Measurements from ENCODE around the gene EMC1.

The EMC1 gene

GRCh38 chr1:19177811-19178210 lies 73.5 kb downstream of the EMC1 start:
- no peaks in the 10 kb centered on the region for H3K9me3 ChIP-seq (ENCODE audit: control insufficient read depth in 2 of 2, low read length in 2 of 2)
- no peaks in the 10 kb centered on the region for H3K27me3 ChIP-seq (ENCODE audit: control insufficient read depth in 2 of 2, insufficient read depth in 2 of 2, low read length in 2 of 2)
- no peaks in the 10 kb centered on the region for H3K4me1 ChIP-seq (ENCODE audit: control insufficient read depth in 2 of 2, insufficient read depth in 2 of 2, low read length in 2 of 2)
- peaks cover 76 to 82% of the 10 kb centered on the region in 2 donors for H3K36me3 ChIP-seq (ENCODE audit: control insufficient read depth in 2 of 2, insufficient read depth in 2 of 2, low read length in 2 of 2)
- H3K9ac ChIP-seq (ENCODE audit: low read depth in 1 of 2, low read length in 2 of 2), result no peak overlapping the region
- H3K4me3 ChIP-seq (ENCODE audit: low read length in 2 of 2), result no peak overlapping the region
- H3K27ac ChIP-seq (ENCODE audit: low read depth in 2 of 2, low read length in 2 of 2), result no peak overlapping the region

- no peak overlapping the region for H3K4me3 ChIP-seq (ENCODE audit: low read length in 2 of 2)
- H3K36me3 ChIP-seq (ENCODE audit: control insufficient read depth in 2 of 2, insufficient read depth in 2 of 2, low read length in 2 of 2), result peaks cover 88 to 89% of the 10 kb centered on the region in 2 donors
- H3K4me1 ChIP-seq (ENCODE audit: control insufficient read depth in 2 of 2, insufficient read depth in 2 of 2, low read length in 2 of 2), result peaks cover 8 to 14% of the 10 kb centered on the region in 2 donors
- no peaks in the 10 kb centered on the region for H3K27me3 ChIP-seq (ENCODE audit: control insufficient read depth in 2 of 2, insufficient read depth in 2 of 2, low read length in 2 of 2)
- no peak overlapping the region for H3K9ac ChIP-seq (ENCODE audit: low read depth in 1 of 2, low read length in 2 of 2)
- no peaks in the 10 kb centered on the region for H3K9me3 ChIP-seq (ENCODE audit: control insufficient read depth in 2 of 2, low read length in 2 of 2)
- H3K27ac ChIP-seq (ENCODE audit: low read depth in 2 of 2, low read length in 2 of 2), result no peak overlapping the region
Measured at GRCh38 chr1:19169642-19170041, 81.7 kb downstream of the EMC1 start.

- peaks cover 9 to 15% of the 10 kb centered on the region in 2 donors for H3K4me1 ChIP-seq (ENCODE audit: control insufficient read depth in 2 of 2, insufficient read depth in 2 of 2, low read length in 2 of 2)
- no peak overlapping the region for H3K27ac ChIP-seq (ENCODE audit: low read depth in 2 of 2, low read length in 2 of 2)
- no peak overlapping the region for H3K9ac ChIP-seq (ENCODE audit: low read depth in 1 of 2, low read length in 2 of 2)
- no peaks in the 10 kb centered on the region for H3K9me3 ChIP-seq (ENCODE audit: control insufficient read depth in 2 of 2, low read length in 2 of 2)
- H3K36me3 ChIP-seq (ENCODE audit: control insufficient read depth in 2 of 2, insufficient read depth in 2 of 2, low read length in 2 of 2), result peaks cover 91 to 93% of the 10 kb centered on the region in 2 donors
- H3K4me3 ChIP-seq (ENCODE audit: low read length in 2 of 2), result no peak overlapping the region
- H3K27me3 ChIP-seq (ENCODE audit: control insufficient read depth in 2 of 2, insufficient read depth in 2 of 2, low read length in 2 of 2), result no peaks in the 10 kb centered on the region
Measured at GRCh38 chr1:19167140-19167539, 84.2 kb downstream of the EMC1 start.

- H3K4me3 ChIP-seq (ENCODE audit: low read length in 2 of 2), result no peak overlapping the region
- H3K9me3 ChIP-seq (ENCODE audit: control insufficient read depth in 2 of 2, low read length in 2 of 2), result no peaks in the 10 kb centered on the region
- no peaks in the 10 kb centered on the region for H3K27me3 ChIP-seq (ENCODE audit: control insufficient read depth in 2 of 2, insufficient read depth in 2 of 2, low read length in 2 of 2)
- peaks cover 9 to 15% of the 10 kb centered on the region in 2 donors for H3K4me1 ChIP-seq (ENCODE audit: control insufficient read depth in 2 of 2, insufficient read depth in 2 of 2, low read length in 2 of 2)
- no peak overlapping the region for H3K27ac ChIP-seq (ENCODE audit: low read depth in 2 of 2, low read length in 2 of 2)
- H3K9ac ChIP-seq (ENCODE audit: low read depth in 1 of 2, low read length in 2 of 2), result no peak overlapping the region
- H3K36me3 ChIP-seq (ENCODE audit: control insufficient read depth in 2 of 2, insufficient read depth in 2 of 2, low read length in 2 of 2), result peaks cover 92 to 93% of the 10 kb centered on the region in 2 donors
Measured at GRCh38 chr1:19166066-19166465, 85.3 kb downstream of the EMC1 start.
